Ectodermal cell (in vitro differentiated cells): ENCODE data around the gene WIPF2.

Source experiments
- H3K27ac ChIP-seq: 2 replicates; pipeline ENCODE4 v1.7.0; 2013; ENCODE audit warnings: mild to moderate bottlenecking, low read depth, low read length; ENCODE audit not compliant: insufficient read depth, poor library complexity, severe bottlenecking
- H3K27me3 ChIP-seq: 2 replicates; pipeline ENCODE4 v1.7.0; 2013; ENCODE audit warnings: mild to moderate bottlenecking, low read length; ENCODE audit not compliant: insufficient read depth, control insufficient read depth, poor library complexity, severe bottlenecking
- H3K36me3 ChIP-seq: one replicate; pipeline ENCODE4 v1.7.0; 2013; ENCODE audit warnings: low read length; ENCODE audit not compliant: control insufficient read depth, insufficient read depth
- H3K4me1 ChIP-seq: one replicate; pipeline ENCODE4 v1.7.0; 2013; ENCODE audit warnings: low read length; ENCODE audit not compliant: control insufficient read depth, insufficient read depth
- H3K4me3 ChIP-seq: 2 replicates; pipeline ENCODE4 v1.7.0; 2013; ENCODE audit warnings: low read depth, low read length, control low read depth; ENCODE audit not compliant: insufficient read depth
- H3K9me3 ChIP-seq: 2 replicates; pipeline ENCODE4 v1.7.0; 2013; ENCODE audit warnings: mild to moderate bottlenecking, low read length, moderate library complexity; ENCODE audit not compliant: control insufficient read depth
- WGBS, 2 experiments: methylation state at CpG; one replicate each; pipeline ENCODE4 v1.1.7; 2013; ENCODE audit warnings: missing lambda C conversion rate in 2 of 2; 5-methylcytosine and 5-hydroxymethylcytosine counted together

WIPF2 gene

DNA sequence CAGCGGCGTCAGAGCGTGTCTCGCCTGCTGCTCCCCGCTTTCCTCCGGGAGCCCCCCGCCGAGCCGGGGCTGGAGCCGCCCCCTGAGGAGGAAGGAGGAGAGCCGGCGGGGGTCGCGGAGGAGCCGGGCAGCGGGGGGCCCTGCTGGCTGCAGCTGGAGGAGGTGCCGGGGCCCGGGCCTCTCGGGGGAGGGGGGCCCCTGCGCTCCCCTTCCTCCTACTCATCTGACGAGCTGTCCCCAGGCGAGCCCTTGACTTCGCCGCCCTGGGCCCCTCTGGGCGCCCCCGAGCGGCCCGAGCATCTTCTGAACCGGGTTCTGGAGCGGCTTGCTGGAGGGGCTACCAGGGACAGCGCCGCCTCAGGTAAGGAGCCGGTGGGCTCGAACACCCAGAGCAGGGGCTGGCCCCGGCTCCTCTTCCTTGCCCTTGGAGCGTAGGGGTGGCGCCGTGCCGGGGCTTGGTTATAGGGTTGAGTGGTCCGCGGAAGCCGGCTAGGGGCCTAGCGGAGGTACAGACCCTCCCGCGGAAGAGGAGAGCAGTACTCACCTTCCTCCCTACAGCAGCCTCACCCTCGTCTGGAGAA lies 41.0 kb upstream of the WIPF2 start:
- no peak overlapping the region for H3K27ac ChIP-seq
- 20 to 21% methylated on average over 46 of the region's 46 CpGs for WGBS, 2 experiments
- peak overlapping the region; percentile 39 for H3K4me3 ChIP-seq
- H3K4me1 ChIP-seq = peaks cover 12% of the 10 kb centered on the region
- no peaks in the 10 kb centered on the region for H3K27me3 ChIP-seq
- no peaks in the 10 kb centered on the region for H3K9me3 ChIP-seq
- H3K36me3 ChIP-seq = peaks cover 4% of the 10 kb centered on the region

DNA sequence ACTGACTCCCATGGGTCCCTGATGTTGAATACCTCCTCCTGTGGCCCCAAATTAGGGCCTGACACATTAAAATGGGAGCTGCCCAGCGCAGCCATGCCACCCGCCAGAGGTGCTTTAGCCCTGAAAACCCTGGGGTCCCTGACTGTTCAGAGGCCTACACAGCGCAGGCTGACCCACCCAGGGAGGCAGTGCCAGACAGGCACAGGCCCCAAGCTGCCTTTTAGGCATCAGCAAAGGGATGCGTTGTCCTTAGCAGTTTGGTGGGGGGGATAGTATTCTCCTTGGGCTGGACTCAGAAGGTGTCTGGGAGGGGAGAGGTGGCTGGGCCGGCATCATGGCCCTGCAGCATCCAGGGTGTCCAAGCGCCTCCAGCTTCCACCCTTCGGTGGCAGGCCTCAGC lies 40.4 kb upstream of the WIPF2 start:
- Histone ChIP-seq H3K27ac (no peak overlapping the region), H3K27me3 (no peaks in the 10 kb centered on the region), H3K36me3 (no peaks in the 10 kb centered on the region), H3K9me3 (no peaks in the 10 kb centered on the region), H3K4me1 (peaks cover 12% of the 10 kb centered on the region), H3K4me3 (no peak overlapping the region)
- 90 to 94% methylated on average over 7 of the region's 7 CpGs for WGBS, 2 experiments

DNA sequence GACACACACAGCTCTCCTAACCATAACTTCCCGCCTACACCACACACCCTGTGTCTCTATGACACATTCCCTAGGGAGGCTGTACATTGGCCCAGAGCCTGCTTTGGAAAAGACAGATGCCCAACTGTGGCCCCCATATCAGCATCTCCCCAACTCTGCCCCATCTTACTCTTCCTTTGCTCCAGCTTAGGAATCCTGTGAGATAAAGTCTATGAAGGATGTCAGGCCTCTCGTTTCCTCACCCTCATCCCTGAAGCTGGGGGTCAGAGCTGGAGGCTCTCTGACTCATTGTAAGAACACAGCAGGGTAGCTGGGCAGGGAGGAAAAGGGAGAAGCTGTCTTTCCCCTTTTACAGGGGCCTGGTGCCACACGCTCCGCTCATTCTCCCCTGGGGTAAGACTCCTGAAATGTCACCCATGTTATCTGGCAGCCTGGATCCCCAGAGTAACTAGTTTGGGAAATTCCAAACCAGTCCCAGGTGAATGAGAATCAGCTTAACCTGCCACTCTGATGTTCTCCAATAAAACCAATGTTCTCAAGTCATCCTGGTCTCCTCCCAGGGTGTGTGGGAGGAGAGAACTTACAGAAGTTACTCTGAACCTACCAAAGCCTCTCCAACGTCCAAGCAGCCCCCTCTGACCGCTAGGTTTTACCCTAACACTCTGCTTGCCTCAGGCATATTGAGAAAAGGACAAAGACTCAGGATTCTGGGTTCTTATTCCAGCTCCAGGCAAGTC lies 39.0 kb upstream of the WIPF2 start:
- no peaks in the 10 kb centered on the region for H3K27me3 ChIP-seq
- H3K36me3 ChIP-seq = no peaks in the 10 kb centered on the region
- H3K9me3 ChIP-seq = no peaks in the 10 kb centered on the region
- H3K4me1 ChIP-seq = peaks cover 12% of the 10 kb centered on the region
- WGBS, 2 experiments = 62 to 63% methylated on average over 6 of the region's 6 CpGs
- H3K27ac ChIP-seq = no peak overlapping the region
- H3K4me3 ChIP-seq = no peak overlapping the region

DNA sequence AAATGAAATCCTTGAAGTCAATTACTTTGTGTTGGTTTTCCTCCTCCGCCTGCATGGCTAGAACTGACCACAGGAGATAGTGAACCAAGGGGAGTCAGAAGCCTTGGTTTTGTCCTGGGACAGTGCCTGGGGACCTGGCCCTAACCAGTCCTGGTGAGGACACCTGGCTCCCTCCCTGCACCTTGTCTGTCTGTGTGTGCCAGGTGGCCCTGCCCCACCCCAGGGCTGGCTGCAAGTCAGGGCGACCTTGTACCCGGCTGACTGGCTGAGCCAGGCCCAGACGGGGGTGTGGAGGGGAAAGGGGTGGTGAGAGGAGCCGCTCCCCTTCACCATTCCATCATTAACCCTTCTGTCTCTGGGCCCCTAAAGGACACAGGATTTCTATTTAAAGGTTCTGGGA lies 38.4 kb upstream of the WIPF2 start:
- WGBS, 2 experiments = 80 to 84% methylated on average over 1 to 4 of the region's 5 CpGs
- Histone ChIP-seq H3K9me3 (no peaks in the 10 kb centered on the region), H3K27ac (no peak overlapping the region), H3K36me3 (no peaks in the 10 kb centered on the region), H3K4me1 (peaks cover 9% of the 10 kb centered on the region), H3K27me3 (no peaks in the 10 kb centered on the region), H3K4me3 (no peak overlapping the region)

DNA sequence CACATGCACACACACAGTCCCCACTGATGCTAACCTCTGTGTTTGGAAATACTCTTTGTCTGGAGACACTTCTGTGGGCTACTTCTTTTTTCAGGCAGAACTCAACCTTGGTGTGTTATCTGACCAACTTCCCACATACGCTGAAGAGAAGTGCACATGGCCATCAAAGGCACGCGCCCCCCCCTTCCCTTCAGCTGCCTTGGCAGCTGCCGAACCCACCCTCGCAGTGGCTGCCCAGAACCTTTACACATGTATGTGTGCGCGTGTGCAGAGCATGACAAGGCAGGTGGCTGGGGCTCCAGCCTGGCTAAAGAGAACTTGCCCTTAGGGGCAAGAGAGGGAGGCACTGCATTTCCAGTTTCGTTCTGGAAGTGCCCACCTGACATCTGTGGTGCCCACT lies 37.9 kb upstream of the WIPF2 start:
- WGBS, 2 experiments = 92 to 94% methylated on average over 8 of the region's 8 CpGs
- H3K4me1 ChIP-seq = peaks cover 4% of the 10 kb centered on the region
- H3K9me3 ChIP-seq = no peaks in the 10 kb centered on the region
- no peaks in the 10 kb centered on the region for H3K36me3 ChIP-seq
- H3K4me3 ChIP-seq = no peak overlapping the region
- no peak overlapping the region for H3K27ac ChIP-seq
- no peaks in the 10 kb centered on the region for H3K27me3 ChIP-seq

DNA sequence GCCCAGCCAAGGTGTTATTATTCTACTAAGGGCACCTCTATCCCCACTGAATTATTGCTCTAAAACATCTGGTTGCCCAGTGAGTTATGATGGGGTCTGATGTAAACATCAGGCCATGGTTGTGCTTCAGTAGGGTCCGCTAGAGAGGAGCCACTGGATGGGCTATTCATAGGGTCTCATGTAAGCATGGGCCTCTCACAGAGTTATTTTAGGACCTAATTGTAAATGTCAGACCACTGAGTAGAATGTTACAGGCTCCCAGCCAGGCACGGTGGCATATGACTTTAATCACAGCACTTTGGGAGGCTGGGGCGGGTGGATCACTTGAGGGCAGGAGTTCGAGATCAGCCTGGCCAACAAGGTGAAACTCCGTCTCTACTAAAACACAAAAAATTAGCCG lies 36.5 kb upstream of the WIPF2 start:
- H3K9me3 ChIP-seq = no peaks in the 10 kb centered on the region
- 95 to 97% methylated on average over 6 of the region's 6 CpGs for WGBS, 2 experiments
- H3K27me3 ChIP-seq = no peaks in the 10 kb centered on the region
- no peaks in the 10 kb centered on the region for H3K4me1 ChIP-seq
- no peak overlapping the region for H3K27ac ChIP-seq
- H3K36me3 ChIP-seq = no peaks in the 10 kb centered on the region
- no peak overlapping the region for H3K4me3 ChIP-seq

DNA sequence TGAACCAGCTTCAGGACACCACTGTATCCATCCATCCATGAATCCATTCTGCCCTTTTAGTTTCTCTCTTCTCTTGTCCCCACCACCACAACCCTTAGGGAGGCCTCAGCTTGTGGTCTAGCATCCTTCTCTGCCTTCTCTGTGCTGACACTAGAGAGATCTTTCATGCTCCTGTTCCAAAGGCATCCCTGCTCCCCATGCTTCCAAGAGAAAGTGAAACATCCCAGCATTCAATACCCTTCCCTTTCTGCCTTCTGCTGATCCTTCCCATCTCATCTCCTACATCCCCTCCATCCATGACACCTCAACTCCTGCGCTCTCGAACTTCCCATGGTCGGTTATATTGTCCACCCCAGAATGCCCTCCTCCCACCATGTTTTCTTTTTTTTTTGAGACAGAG lies 31.9 kb upstream of the WIPF2 start:
- no peaks in the 10 kb centered on the region for H3K4me1 ChIP-seq
- H3K4me3 ChIP-seq = no peak overlapping the region
- no peaks in the 10 kb centered on the region for H3K9me3 ChIP-seq
- WGBS, 2 experiments = 88 to 92% methylated on average over 3 of the region's 3 CpGs
- H3K27me3 ChIP-seq = peaks cover 8% of the 10 kb centered on the region
- no peaks in the 10 kb centered on the region for H3K36me3 ChIP-seq
- no peak overlapping the region for H3K27ac ChIP-seq

DNA sequence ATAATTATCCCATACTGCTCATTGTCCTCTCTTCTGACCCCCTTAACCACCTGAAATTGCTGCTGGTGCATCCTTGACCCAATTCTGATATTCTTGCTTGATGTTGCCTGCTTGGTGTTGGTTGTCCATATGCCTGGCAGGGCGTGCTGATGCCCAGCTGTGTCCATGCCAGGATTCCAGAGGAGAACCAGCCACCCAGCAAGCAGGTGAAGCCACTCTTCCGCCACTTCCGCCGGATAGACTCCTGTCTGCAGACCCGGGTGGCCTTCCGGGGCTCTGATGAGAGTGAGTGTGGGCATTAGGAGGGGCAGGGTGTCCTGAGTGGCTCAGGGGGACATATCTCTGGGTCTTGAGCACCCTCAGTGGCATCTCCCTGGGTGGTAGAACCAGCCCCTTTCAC lies 30.4 kb upstream of the WIPF2 start:
- H3K27me3 ChIP-seq = peaks cover 8% of the 10 kb centered on the region
- no peak overlapping the region for H3K27ac ChIP-seq
- WGBS, 2 experiments = 93 to 95% methylated on average over 6 of the region's 6 CpGs
- no peak overlapping the region for H3K4me3 ChIP-seq
- no peaks in the 10 kb centered on the region for H3K4me1 ChIP-seq
- H3K36me3 ChIP-seq = no peaks in the 10 kb centered on the region
- no peaks in the 10 kb centered on the region for H3K9me3 ChIP-seq

DNA sequence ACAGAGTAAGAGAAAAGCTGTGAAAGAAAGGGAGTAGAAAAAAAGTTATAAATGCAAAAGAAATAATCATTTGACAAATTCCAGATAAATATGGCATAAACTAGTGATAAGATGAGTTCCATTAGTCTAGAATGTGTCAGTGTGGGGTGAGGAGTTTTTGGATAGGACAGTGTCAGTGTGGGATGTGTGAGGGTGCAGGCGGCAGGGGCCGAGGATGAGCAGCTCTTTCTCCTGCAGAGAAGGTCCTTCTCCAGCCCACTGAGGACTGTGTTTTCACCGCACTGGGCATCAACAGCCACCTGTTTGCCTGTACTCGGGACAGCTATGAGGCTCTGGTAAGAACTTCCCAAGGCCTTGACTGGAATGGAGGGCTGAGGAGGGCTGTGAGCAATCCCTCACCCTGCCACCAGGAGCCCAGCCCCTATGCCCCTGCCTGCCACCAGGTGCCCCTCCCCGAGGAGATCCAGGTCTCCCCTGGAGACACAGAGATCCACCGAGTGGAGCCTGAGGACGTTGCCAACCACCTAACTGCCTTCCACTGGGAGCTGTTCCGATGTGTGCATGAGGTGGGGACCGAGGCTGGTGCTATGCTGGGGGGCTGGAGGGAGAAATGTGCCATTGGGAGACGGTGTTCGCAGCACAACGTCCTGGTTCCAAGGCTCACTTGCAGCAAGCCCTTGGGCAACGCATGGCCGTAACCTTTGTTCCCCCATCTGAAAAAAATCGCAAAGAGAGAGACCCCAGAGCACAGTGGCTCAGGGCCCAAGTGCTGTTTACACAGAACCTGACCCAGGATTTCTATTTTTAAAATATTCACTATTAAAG lies 28.7 kb upstream of the WIPF2 start:
- Histone ChIP-seq H3K4me1 (no peaks in the 10 kb centered on the region), H3K36me3 (no peaks in the 10 kb centered on the region), H3K27ac (no peak overlapping the region), H3K9me3 (no peaks in the 10 kb centered on the region), H3K27me3 (peaks cover 8% of the 10 kb centered on the region), H3K4me3 (peak overlapping the region; percentile 40)
- 52 to 55% methylated on average over 15 of the region's 15 CpGs for WGBS, 2 experiments
